NCI-H2171 (cell line): ENCODE measurements around the gene RNF223.
"Not testable (repeated sequence)": the region's sequence is repeated elsewhere in the genome, so short reads cannot be mapped to it uniquely, and the experiment has no call there.

Experiments used
- DNase-seq: peaks from one replicate; lab custom pipeline; 2025; lab: John Stamatoyannopoulos, UW

RNF223 gene

GRCh38 chr1:1109743-1110142 lies 35.6 kb upstream of the RNF223 start:
- no peak for DNase-seq

- DNase-seq: no peak
Measured at GRCh38 chr1:1106510-1107221, 32.6 kb upstream of the RNF223 start.

GRCh38 chr1:1104152-1104551 lies 30.0 kb upstream of the RNF223 start:
- DNase-seq: not testable (repeated sequence)

GRCh38 chr1:1101503-1101902 lies 27.4 kb upstream of the RNF223 start:
- DNase-seq: no peak

- no peak for DNase-seq
Measured at GRCh38 chr1:1100296-1100695, 26.2 kb upstream of the RNF223 start.

- DNase-seq: no peak
Measured at GRCh38 chr1:1099506-1100183, 25.5 kb upstream of the RNF223 start.

- no peak for DNase-seq
Measured at GRCh38 chr1:1098681-1099421, 24.7 kb upstream of the RNF223 start.

GRCh38 chr1:1096136-1096535 lies 22.0 kb upstream of the RNF223 start:
- DNase-seq: not testable (repeated sequence)

- DNase-seq: no peak
Measured at GRCh38 chr1:1094981-1095380, 20.9 kb upstream of the RNF223 start.

GRCh38 chr1:1093610-1093943 lies 19.5 kb upstream of the RNF223 start:
- no peak for DNase-seq

GRCh38 chr1:1092894-1093609 lies 18.9 kb upstream of the RNF223 start:
- DNase-seq: no peak

- no peak for DNase-seq
Measured at GRCh38 chr1:1092149-1092855, 18.2 kb upstream of the RNF223 start.

- DNase-seq: no peak
Measured at GRCh38 chr1:1091344-1092148, 17.4 kb upstream of the RNF223 start.

GRCh38 chr1:1090424-1091343 lies 16.6 kb upstream of the RNF223 start:
- DNase-seq: no peak

GRCh38 chr1:1089731-1090423 lies 15.8 kb upstream of the RNF223 start:
- no peak for DNase-seq

GRCh38 chr1:1088801-1089680 lies 14.9 kb upstream of the RNF223 start:
- no peak for DNase-seq

- DNase-seq: no peak
Measured at GRCh38 chr1:1088029-1088800, 14.1 kb upstream of the RNF223 start.
